ENCODE results near the gene KLHDC3. TPM values are rescaled to one million over a fixed set of nuclear protein-coding genes. Genes with fewer than 3 reads are reported as not detected.
A peak's percentile ranks its signal among the peaks of the same experiment; 100 is the strongest.

The KLHDC3 gene
- polyA plus RNA-seq, 1 donor = 91.8 TPM

DNA sequence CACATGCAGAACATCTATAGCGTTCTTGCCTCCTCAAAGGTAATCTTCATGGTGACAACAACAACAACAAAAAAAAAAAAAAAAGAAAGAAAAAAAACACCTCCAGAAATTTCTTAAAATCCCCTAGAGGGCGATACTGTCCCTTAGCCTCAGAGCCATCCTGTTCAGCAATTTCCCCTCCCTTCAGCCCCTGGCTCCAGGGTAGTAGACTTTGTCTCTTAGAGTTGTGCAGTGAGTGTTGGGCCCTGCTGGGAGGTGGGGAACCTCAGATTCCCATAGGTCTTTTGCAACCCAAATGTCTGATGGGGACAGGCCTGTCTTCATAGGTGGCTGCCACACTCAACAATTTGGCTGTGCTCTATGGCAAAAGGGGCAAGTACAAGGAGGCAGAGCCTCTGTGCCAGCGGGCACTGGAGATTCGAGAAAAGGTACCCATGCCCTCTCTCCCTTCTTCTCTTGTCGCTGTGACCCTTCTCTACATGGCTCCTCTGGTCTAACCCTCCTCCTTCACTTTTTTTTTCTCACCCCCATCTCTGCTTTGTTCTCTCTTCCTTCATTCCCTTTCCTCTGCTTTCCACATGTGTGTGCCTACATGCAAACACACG, 56.1 kb downstream of the KLHDC3 start:
- WGBS (ENCODE audit: insufficient coverage, low lambda C conversion rate) = no CpG with 5 or more reads among the region's 6 CpGs
- peaks cover 11% of the 10 kb centered on the region for H3K4me1 ChIP-seq (ENCODE audit: control insufficient read depth, insufficient read depth, low read length)
- no peak overlapping the region for H3K4me3 ChIP-seq (ENCODE audit: low read length)
- H3K27me3 ChIP-seq (ENCODE audit: control insufficient read depth, insufficient read depth, low read length) = no peaks in the 10 kb centered on the region
- peaks cover 70% of the 10 kb centered on the region for H3K36me3 ChIP-seq (ENCODE audit: control insufficient read depth, insufficient read depth, low read length)
- no peak overlapping the region for H3K27ac ChIP-seq (ENCODE audit: low read length)
- H3K9me3 ChIP-seq (ENCODE audit: control insufficient read depth, low read depth, low read length) = no peaks in the 10 kb centered on the region
- peak in 1 of 2 donors; percentile 48 for DNase-seq

Other genes with a start within 250 kb of the KLHDC3 start
- gene BICRAL, start 232.2 kb upstream of the KLHDC3 start, polyA plus RNA-seq = 13.0 TPM
- 90.6 TPM for gene RPL7L1, start 134.6 kb upstream of the KLHDC3 start, polyA plus RNA-seq
- 0.15 TPM for gene PTCRA, start 98.2 kb upstream of the KLHDC3 start, polyA plus RNA-seq
- 53.0 TPM for gene CNPY3, start 84.8 kb upstream of the KLHDC3 start, polyA plus RNA-seq
- gene GNMT, start 53.5 kb upstream of the KLHDC3 start, polyA plus RNA-seq = 0.54 TPM
- 35.7 TPM for gene PEX6, start 35.1 kb upstream of the KLHDC3 start, polyA plus RNA-seq
- 62.0 TPM for gene PPP2R5D, start 29.7 kb upstream of the KLHDC3 start, polyA plus RNA-seq
- gene MEA1, start 303 bp upstream of the KLHDC3 start, polyA plus RNA-seq = 73.8 TPM
- gene RRP36, start 7.4 kb downstream of the KLHDC3 start, polyA plus RNA-seq = 52.1 TPM
- gene CUL7, start 39.6 kb downstream of the KLHDC3 start, polyA plus RNA-seq = 40.7 TPM
- gene MRPL2, start 45.2 kb downstream of the KLHDC3 start, polyA plus RNA-seq = 56.1 TPM
- gene KLC4, start 45.4 kb downstream of the KLHDC3 start, polyA plus RNA-seq = 170 TPM
- gene PTK7, start 62.1 kb downstream of the KLHDC3 start, polyA plus RNA-seq = 35.7 TPM
- gene SRF, start 157.0 kb downstream of the KLHDC3 start, polyA plus RNA-seq = 30.1 TPM
- gene CUL9, start 167.9 kb downstream of the KLHDC3 start, polyA plus RNA-seq = 42.5 TPM
- gene DNPH1, start 215.2 kb downstream of the KLHDC3 start, polyA plus RNA-seq = 152 TPM
- gene TTBK1, start 229.2 kb downstream of the KLHDC3 start, polyA plus RNA-seq = 3.8 TPM

All from large intestine (tissue), 3 donors.